EL (cell line): Measurements from ENCODE around the gene ANGPTL3.
"Not testable (repeated sequence)": the region's sequence is repeated elsewhere in the genome, so short reads cannot be mapped to it uniquely, and the experiment has no call there.

ENCODE experiments used
- DNase-seq: peaks from one replicate; pipeline ENCODE4 v3.0.0-alpha.2; 2016

The ANGPTL3 gene, protein sequence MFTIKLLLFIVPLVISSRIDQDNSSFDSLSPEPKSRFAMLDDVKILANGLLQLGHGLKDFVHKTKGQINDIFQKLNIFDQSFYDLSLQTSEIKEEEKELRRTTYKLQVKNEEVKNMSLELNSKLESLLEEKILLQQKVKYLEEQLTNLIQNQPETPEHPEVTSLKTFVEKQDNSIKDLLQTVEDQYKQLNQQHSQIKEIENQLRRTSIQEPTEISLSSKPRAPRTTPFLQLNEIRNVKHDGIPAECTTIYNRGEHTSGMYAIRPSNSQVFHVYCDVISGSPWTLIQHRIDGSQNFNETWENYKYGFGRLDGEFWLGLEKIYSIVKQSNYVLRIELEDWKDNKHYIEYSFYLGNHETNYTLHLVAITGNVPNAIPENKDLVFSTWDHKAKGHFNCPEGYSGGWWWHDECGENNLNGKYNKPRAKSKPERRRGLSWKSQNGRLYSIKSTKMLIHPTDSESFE

DNA sequence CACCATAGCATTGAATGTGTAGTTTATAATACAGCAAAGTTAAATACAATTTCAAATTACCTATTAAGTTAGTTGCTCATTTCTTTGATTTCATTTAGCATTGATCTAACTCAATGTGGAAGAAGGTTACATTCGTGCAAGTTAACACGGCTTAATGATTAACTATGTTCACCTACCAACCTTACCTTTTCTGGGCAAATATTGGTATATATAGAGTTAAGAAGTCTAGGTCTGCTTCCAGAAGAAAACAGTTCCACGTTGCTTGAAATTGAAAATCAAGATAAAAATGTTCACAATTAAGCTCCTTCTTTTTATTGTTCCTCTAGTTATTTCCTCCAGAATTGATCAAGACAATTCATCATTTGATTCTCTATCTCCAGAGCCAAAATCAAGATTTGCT is at the start of gene ANGPTL3:
TSS of gene ANGPTL3 (plus strand) at position 240 of the 400 bp plus-strand sequence. CDS start at position 287, 47 bp downstream.
- no peak for DNase-seq

DNA sequence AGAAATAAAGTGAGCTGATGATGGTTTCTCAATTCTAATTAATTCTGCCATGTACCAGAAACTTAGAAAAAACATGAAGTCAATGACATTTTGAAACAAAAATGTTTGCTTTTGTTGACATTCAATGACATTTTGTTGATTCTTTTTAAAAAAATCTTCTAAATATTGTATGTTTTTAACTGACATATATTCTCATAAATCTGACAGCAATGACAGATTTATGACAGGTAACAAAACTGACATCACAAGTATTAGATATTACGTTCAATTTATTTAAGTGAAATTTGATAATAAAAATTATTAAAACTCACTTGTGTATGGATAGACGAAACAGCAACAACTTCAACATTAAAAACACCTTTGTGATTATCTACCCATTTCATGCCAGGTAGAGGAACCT is 36.0 kb upstream of the ANGPTL3 start:
- DNase-seq = no peak

DNA sequence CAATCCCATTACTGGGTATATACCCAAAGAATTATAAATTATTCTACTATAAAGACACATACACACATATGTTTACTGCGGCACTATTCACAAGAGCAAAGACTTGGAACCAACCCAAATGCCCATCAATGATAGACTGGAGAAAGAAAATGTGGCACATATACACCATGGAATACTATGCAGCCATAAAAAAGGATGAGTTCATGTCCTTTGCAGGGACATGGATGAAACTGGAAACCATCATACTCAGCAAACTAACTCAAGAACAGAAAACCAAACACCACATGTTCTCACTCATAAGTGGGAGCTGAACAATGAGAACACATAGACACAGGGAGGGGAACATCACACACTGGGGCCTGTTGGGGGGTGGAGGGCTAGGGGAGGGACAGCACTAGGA is 30.1 kb upstream of the ANGPTL3 start:
- DNase-seq = not testable (repeated sequence)

DNA sequence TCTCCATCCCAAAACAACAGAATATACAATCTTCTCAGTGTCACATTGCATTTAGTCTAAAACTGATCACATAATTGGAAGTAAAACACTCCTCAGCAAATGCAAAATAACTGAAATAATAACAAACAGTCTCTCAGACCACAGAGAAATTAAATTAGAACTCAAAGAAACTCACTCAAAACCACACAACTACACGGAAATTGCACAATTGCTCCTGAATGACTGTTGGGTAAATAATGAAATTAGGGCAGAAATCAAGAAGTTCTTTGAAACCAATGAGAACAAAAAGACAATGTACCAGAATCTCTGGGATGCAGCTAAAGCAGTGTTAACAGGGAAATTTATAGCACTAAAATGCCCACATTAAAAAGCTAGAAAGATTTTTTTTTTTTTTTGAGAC is 29.4 kb upstream of the ANGPTL3 start:
- not testable (repeated sequence) for DNase-seq

DNA sequence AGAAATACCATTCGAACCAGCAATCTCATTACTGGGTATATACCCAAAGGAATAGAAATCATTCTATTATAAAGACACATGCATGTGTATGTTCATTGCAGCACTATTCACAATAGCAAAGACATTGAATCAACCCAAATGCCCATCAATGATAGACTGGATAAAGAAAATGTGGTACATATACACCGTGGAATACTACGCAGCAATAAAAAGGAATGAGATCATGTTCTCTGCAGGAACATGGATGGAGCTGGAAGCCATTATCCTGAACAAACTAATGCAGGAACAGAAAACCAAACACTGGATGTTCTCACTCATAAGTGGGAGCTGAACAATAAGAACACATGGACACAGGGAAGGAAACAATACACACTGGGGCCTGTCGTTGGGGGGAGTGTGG is 25.8 kb upstream of the ANGPTL3 start:
- not testable (repeated sequence) for DNase-seq

DNA sequence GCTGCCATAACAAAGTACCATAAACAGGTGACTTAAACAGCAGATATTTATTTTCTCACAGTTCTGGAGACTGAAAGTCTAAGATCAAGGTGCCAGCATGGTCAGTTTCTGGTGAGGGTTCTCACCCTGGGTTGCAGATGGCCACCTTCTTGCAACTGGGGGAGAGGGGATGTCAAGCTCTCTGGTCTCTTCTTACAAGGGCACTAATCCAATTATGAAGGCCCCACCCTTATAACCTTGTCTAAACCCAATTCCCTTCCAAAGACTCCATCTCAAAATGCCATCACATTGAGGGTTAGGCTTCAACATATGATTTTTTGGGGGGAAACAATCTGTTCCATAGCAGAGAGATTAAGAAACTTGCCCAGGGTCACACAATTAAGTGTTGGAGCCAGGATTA is 24.8 kb upstream of the ANGPTL3 start:
- no peak for DNase-seq

DNA sequence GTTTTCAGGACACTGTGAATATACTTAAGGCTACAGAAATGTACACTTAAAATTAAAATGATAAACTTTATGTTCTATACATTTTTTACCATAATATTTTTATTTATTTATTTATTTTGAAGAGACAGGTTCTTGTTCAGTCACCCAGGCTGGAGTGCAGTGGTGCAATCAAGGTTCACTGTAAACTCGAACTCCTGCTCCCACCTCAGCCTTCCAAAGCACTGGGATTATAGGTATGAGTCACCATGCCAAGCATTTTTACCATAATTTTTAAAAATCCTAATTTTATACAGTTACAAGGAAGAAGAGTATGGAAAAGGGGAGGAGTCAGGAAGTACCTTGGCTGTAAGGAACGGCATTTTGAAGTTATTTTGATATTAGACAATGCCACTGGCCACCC is 23.6 kb upstream of the ANGPTL3 start:
- peak; percentile 20 for DNase-seq

DNA sequence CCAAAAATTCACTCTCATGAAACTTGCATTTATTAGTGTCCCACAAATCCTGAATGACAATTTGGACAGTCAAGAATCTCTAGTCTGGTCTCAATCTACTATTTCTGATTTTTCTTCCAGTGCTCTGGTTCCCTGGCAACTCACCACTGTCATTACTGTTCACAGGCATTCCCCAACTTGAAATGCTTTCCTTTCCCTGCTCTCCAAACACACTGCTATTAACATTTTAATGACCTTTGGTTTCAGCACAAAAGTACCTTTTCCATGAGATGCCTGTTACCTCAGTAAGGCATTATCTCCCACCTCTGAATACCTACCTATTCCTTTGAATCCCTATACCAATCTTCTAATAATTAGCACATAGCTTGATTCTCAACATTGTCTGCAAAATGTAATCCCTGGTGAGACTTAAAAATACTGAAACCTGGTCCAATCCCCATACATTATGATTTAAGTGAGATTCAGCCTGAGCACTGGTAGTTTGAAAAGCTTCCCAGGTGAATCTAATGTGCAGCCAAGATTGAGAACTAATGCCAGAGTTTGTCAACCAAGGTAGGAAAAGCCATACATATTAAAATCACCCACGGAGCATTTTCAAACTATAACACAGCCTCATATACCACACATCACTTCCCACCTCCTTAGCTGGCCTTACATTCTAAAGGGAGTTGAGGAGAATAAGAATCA is 11.7 kb upstream of the ANGPTL3 start:
- no peak for DNase-seq

DNA sequence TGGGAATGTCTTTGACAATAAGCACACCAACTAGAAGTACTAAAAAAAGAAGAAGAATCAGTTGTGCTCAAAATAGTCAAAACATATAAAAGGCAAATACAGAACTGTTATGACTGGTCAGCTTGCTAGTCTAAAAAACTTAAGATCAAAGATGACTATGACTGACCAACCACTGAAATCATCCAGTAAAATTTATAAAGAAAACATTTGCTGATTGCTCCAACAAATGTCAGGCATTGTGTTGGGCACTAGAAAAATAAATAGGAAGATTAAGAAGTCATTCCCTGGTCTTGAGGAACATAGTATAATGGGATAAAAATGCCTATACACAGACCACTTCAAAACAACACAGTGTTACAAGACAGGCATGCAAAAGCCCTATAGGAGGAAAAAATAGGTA is 9.3 kb upstream of the ANGPTL3 start:
- DNase-seq = peak; percentile 48

DNA sequence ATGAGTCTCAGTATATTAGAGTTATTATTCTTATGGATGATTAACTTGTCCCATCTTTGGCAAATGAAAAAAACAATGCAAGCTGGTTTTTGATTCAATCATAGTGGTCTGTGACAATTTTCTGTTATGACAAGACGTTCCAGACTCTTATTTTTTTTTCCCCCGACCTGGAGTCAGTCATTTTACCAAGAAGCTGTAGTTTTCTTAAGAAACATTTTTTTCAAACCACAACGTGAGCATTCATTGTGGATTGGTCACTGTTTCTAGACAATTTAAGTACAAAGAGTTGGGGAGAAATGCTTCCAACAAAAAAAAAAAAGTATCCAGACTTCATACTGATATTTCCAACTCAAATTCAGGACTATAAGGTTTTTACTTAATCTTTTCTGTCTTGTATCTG is 8.0 kb upstream of the ANGPTL3 start:
- DNase-seq = peak; percentile 73

DNA sequence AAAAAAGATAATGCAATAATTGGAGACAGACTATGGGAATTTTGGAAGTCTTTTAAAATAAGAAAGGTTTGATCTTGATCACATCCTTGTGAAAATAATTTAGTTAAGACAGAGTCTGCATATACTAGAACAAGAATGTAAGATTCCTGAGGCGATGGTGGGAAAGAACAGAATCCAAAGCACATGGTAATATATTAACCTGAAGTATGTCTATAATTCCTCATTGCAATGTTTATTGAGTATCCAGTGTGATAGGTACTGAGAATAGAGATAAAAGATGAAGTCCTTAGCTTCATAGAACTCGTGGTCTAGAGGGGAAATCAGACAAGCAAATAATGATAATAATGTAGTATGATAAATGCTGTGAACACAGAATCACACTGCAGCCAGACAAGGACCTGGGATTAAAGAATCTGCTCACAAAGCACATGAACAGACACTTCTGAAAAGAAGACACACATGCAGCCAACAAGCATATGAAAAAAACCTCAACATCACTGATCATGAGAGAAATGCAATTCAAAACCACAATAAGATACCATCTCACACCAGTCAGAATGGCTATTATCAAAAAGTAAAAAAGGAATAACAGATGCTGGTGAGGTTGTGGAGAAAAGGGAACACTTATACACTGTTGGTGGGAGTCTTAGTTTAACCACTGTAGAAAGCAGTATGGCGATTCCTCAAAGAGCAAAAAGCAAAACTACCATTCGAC is 6.9 kb upstream of the ANGPTL3 start:
- DNase-seq = no peak

DNA sequence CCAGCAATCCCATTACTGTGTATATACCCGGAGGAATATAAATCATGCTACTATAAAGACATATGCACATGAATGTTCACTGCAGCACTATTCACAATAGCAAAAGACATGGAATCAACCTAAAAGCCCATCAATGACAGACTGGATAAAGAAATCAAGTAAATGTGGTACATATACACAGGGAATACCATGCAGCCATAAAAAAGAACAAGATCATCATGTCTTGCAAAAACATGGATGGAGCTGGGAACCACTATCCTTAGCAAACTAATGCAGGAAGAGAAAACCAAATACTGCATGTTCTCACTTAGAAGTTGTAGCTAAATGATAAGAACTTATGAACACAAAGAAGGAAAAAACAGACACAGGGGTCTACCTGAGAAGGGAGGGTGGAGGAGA is 6.4 kb upstream of the ANGPTL3 start:
- no peak for DNase-seq

DNA sequence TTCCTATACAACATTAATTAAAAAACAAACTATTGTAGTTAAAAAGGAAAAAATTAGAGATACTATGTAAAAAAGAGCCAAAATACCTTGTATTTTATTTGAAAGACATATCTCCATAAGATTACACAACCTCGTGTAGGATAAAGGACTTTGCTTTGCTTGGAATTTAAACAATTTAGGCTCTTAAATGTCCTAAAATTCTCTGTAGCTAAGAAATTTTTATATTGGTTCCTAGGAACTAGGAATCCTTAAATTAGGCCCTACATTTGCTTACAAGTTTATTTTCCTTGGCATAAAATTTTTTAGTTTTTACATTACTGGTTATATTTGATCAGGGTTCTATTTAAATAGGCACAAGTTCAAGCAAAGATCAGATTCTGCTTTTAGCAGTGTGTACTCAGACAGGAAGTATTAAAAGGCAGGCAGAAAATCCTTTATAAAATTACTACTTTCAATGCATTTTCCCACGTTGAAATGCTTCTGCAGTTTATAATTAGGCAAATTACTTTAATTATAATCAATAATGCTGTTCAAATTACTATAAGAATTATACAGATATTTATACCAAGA is 3.4 kb upstream of the ANGPTL3 start:
- peak; percentile 24 for DNase-seq

DNA sequence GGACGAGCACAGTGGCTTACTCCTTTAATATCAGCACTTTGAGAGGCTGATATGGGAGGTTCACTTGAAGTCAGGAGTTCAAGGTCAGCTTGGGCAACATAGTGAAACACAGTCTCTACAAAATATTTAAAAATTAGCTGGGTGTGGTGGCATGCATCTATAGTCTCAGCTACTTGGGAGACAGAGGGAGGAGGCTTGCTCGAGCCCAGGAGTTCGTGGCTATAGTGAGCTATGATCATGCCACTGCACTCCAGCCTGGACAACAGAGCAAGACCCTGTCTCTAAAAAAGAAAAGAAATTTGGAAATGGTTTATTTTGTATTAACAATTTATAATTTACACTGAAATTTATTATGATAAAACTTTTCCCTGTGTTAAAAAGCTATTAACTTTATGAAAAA is 1.7 kb upstream of the ANGPTL3 start:
- DNase-seq = no peak

DNA sequence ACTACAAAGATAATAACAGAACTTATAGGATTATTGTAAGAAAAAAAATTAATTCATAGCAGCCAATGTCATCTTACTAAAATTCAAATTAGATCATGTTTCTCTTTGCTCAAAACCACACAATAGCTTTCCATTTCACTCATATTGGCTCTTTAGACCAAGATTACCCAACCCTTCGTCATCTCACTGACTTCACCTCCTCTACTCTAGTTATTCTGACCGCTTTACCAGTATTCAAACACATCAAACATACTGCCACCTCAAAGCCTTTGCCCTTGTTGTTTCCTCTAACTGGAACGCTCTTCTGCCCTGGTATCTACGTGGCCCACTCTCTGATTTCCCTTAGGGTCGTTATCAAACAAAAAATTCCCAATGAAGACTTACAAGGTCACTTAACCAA is 1.7 kb downstream of the ANGPTL3 start:
- DNase-seq = peak; percentile 51

DNA sequence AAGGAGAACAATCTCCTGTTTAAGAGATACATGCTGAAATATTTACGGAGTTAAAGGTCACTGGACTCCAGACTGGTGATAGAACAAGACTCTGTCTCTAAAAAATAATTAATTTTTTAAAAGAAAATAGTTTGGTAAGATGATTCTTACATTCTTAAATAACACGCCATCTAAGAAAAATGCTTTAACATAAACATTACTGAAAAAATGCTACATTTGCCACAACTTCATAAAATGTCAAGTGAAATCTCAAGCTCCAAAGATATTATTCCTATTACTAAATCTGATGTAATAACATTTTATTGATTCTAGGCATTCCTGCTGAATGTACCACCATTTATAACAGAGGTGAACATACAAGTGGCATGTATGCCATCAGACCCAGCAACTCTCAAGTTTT is 4.1 kb downstream of the ANGPTL3 start:
- DNase-seq = peak; percentile 78

DNA sequence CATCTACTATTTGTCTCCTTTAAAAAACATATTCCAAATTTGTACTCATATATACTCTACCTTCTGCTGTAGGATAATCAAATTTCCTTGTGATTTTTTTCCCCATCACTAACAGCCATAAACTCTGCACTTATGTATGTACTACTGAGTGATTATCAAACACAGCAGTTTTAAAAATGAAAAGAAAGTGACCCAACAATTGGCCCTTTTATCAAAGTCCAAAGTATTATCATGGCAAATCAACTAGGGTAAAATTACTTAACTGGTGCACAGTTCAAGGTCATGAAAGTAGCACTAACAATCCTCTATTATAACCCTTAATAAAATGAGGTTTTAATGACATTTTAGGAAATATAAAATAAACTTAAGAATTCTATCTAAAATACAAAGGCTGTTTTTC is 11.6 kb downstream of the ANGPTL3 start:
- no peak for DNase-seq

DNA sequence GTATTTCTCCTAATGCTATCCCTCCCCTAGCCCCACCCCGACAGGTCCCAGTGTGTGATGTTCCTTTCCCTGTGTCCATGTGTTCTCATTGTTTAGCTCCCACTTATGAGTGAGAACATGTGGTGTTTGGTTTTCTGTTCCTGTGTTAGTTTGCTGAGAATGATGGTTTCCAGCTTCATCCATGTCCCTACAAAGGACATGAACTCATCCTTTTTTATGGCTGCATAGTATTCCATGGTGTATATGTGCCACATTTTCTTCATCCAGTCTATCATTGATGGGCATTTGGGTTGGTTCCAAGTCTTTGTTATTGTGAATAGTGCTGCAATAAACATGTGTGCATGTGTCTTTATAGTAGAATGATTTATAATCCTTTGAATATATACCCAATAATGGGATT is 13.3 kb downstream of the ANGPTL3 start:
- DNase-seq = not testable (repeated sequence)

DNA sequence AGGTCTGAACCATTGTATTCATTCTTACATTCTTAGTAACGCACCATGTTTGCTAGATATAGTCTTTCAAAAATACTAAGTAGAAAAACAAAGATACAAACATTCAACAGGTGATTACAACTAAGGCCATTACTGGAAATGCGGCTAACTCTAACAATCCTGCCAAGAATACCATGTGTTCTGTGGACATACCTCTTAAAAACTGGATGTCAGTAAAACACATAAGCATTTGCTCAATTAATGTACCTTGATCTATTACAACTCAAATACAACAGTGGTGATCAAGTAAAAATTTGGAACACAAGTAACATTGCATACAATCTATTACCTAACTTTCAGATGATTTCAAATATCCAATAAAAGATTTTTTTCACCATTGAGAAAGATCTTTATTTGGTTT is 15.4 kb downstream of the ANGPTL3 start:
- no peak for DNase-seq

DNA sequence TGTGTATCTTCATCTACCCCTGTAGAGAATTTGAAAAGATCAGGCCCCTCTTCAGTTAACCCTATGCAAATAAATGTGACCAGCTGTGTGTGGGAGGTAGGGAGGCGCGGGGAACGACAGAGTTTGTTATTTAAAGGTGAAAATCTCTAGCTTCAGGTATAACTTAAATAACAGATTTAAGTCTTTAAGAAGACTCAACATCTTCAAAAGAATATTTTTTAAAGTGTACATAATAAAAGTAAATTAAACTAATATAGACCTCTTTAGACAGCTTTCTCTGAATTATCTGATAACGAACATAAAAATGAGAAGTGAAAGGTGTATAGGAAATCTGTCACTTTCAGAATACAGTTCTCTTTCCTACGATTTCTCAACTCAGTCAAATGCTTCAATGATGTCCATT is 16.0 kb downstream of the ANGPTL3 start:
- no peak for DNase-seq

DNA sequence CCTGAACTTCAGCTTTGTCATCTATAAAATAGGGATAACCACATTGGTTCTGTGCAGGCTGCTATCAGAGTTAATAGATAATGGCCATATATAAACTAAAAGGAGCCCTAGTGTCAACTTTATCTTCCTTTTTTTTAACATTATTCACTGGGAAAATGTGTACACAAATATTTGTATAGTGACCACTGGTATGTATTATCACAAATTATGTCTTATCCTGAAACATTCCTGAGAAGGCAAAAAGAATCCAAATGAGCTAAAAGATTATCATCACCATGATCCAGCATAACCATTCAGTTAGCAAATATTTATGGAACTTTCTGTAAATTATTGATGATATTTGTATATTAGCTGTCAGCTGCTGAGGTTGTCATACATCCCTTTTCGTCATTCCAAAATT is 16.6 kb downstream of the ANGPTL3 start:
- DNase-seq = peak; percentile 67

DNA sequence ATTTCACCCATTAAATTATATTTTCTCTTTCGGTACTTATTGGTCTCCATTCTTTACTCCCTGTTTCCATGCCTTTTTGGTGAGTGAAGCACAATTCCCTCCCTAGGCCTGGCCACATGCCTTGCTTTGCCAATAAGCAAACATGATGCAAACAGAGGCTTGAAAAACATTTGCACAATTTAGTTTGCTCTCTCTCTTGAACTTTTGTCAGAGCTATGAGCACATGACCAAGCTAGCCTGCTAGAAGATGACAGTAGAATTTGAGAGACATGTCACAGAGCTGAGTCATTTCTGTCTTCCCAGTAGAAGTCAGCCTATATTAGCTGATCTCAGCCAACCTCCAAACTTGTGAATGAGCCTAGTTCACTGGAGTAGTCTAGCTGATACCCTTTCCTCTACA is 24.6 kb downstream of the ANGPTL3 start:
- DNase-seq = peak; percentile 95

DNA sequence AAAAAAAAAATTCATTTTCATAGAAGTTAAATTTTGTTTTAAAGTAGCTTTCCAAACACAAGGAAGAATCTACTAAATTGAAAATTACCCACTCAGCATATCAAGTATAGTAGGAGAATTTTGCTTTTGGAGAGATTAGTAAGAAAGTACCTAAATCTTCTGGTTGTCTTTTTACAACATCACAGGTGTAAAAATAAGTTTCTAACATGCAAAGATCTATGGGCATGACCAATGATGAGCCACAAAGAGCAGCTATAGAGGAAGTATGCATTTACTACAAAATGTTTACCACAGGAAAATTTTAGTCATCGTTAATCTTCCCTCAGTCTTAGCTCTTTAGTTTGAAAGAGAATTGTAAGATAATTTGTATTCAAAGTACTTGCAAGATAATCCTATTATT is 28.1 kb downstream of the ANGPTL3 start:
- DNase-seq = no peak
